Stimulated activated CD4-positive, alpha-beta T cell treated with anti-CD3 and anti-CD28 coated beads, Interleukin-15, amount 100 ng/mL, for 24 hours (primary cell): Measurements from ENCODE around the gene SCN7A.
"Not testable (repeated sequence)": the region's sequence is repeated elsewhere in the genome, so short reads cannot be mapped to it uniquely, and the experiment has no call there.

Experiments used
- DNase-seq: peaks from one replicate; pipeline ENCODE4 v3.0.0-alpha.2; 2020

Gene SCN7A

DNA sequence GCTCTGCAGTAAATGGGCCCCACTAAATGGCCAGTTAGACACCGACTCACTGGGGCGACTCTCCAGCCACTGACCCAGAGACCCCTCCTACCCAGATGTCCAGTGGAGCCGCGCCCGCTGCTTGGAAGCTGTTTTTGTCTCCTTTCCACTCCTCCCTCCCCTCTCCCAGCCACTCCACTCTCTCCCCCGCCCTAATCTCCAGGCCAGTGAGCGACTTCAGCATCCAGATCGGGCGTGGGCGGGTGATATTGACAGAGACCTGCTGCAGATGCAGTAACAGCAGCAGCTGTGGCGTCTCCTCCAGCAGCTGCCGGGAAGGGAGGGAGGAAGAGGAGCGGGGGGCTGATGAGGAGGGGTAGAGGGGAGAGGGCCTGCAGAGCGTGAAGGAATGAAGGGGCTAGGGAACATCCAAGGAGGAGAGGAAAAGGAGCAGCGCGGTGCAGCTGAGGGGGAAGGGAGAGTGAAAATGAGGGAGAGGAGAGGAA, at the start of gene SCN7A:
Gene SCN7A, minus strand, starts transcription at position 110 of the 485 bp plus-strand sequence. CDS start 16,553 bp downstream, outside the sequence.
- DNase-seq, result no peak

GRCh38 chr2:166539340-166540162, 45.5 kb upstream of the SCN7A start:
- peak; percentile 4 for DNase-seq

DNA sequence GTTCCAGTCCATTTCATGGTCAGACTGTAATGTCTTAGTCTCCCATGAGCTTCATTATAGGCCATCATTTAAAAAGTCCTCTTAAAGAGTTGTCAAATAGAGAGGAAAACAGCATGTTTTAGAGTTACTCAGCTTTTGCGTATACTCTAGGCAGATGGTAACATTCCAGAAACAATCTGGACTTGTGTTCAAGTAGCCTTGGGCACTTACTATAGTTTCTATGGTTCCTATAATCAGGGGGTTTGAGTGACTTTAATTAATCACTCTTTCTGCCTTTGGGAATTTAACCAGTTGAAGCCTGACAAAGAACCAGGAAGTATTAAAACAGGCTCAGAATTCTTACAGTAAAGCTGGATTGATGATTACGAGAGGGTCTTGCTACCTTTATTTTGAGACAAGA, 42.1 kb upstream of the SCN7A start:
- DNase-seq, result no peak

DNA sequence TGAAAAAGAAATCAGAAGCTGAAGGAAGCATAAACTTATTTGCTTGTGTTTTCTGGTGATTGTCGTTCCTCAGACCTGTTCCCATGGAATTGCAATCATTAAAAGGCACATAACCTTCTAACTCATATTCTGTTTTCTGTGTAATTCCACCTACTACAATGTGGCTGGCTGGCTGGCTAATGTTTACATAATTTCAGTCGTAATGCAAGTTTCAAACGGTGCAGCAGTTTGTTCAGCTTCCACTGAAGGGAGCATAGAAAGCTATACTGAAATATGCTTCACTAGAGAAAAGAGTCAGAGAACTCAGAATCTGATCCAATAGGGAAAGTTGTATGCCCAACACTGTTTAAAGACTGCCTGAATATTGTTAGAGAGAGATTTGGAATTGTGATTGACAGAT, 27.1 kb upstream of the SCN7A start:
- DNase-seq, result no peak

DNA sequence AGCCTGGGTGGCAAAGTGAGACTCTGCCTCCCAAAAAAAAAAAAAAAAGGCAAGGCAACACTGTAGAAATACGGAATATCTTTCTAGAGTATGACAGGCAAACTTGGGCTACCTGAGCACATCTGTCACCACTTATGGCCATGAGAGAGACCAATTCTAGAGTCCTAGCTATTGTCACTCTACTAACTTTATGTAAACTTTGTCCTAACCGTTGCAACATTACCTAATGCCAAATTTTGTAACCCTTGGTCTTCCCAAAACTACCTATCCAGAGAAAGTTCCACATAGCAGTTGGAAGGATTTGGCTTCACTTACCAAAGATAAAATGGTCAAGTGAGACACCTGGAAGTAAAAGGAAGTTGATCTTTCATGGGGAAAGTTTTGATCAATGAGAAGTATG, 26.6 kb upstream of the SCN7A start:
- DNase-seq, result no peak

GRCh38 chr2:166519391-166519962, 25.4 kb upstream of the SCN7A start:
- DNase-seq, result no peak

DNA sequence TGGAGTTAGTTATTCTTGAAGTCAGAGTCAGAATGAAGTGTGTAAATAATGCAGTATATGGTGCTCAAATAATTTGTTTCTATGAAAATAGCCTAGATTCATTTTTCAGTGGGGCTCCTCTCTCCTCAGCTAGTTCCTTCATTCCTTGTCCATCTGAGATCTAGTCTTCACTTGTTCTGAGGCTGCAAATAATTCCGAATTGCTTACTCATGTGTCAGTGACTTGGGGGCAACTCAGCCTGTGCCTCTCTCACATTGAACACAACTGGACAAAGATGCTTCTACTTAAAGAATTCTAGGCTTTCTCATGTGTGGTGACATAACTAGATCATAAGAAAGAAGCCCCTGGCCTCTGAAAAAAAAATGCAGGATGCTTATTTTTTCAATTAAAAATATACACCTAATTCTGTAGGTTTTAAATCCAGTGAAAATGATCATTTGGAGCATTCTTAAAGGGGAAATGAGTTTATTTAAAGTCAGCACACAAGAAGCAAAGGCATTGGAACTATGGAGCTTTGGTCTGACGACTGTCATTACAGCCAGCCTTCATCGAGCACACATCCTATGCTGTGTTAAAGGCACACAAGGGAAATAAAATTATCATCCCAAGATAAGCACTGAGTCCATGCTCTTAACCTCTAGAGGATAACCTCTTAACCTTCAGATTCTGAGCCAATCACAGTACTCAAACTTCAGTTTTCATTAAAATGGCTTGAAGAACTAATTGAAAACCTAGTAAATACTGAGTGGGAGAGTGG, 24.8 kb upstream of the SCN7A start:
- DNase-seq, result no peak

DNA sequence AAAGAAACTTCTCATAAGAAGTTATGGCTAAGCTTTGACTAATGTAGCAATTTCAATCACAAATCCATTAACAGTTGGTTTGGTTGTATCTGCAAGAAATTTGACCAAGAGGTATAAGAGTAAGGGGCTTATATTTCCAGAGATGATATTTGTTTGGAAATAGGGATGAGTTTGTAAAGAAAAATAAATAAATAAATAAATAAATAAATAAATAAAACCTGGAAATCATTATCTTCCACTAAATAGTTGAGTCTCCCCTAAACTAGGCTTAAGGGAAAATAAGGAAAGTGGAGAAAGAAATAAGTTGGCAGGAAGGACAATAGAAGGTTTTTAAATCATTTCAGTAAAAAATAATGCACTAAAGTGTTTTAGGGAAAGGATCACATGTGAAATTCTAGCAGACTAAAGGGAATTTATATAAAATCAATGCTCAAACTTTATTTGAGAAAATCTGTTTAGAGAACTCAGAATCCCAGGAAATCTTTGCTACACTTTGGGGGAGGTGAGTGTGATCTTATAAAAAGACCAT, 23.5 kb upstream of the SCN7A start:
- no peak for DNase-seq

DNA sequence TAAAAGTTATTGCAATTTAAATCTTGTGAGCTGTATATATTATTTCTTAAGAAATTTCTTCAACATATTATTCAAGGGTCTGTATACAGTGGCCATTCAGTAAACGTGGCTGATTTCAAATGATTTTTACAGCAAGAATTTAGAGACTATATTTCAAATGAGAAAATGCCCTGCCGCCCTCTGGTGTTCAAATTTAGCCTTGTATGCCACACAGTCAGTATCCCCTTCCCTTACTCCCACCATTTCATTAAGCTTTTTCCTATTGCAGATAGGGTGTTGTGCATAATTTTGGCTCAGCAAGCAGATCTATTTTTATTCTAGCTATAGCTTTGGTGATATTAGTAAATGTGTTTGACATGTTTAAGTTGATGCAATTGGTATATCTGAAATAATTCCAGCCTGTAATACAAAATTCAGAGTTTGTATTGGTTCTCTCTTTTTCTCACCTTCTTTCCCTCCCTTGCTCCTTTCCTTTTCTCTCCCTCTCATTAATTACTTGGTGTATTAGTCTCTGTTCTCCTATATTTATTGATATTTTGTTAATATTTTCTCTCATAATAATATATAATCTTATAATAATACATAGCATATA, 22.8 kb upstream of the SCN7A start:
- DNase-seq, result no peak

DNA sequence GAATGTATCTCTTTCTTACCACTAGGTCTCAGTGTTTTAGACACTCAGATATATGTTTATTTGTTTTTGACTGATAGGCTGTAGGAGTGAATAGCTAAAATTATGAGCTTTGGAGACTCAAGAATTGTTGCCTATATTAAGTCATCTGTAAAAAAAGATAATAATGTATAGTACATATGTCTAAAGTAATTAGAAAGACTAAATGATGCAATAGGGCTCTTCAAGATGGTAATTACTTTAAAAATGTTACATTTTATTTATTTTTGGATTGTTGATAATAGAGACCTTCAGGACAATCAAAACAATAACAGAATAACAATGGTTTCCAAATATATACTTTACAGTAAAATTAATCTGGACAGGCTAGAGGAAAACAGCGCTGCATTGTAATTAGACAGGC, 19.9 kb upstream of the SCN7A start:
- DNase-seq, result no peak

DNA sequence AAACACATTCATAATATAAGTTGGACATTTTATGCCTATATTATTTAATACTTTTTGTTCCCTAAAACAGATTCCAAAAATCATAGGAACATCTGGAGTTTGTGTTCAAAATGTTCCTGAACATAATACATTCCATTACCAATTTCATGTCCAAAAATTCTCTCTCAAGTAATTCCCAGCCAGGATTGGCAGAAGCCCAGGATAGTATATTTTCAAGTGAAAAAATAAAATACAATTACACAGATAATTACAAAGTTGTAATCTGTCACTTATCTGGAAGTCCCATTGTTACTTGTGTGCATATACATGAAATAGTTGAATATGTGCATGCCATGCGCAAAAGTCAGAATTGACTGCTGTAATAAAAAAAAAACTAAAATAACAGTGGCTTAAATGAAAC, 5.2 kb upstream of the SCN7A start:
- DNase-seq, result no peak

DNA sequence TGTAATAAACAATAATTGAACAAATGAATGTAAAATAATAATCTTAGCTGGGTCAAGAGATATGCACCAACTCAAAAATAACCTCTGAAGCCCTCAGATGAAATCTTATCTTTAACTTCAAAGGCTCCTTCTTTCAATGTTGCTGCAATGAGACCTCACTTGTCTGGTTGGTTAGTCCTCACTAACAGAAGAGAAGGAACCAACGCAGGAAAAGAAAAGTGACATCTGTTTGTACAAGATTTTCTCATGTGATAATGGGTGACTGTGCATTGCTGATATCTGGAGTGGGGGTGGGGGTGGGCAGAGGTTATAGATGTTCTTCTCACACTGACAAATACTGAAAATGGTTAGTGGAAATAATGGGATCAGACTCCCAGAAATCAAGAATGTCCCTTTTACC, 2.6 kb downstream of the SCN7A start:
- no peak for DNase-seq

DNA sequence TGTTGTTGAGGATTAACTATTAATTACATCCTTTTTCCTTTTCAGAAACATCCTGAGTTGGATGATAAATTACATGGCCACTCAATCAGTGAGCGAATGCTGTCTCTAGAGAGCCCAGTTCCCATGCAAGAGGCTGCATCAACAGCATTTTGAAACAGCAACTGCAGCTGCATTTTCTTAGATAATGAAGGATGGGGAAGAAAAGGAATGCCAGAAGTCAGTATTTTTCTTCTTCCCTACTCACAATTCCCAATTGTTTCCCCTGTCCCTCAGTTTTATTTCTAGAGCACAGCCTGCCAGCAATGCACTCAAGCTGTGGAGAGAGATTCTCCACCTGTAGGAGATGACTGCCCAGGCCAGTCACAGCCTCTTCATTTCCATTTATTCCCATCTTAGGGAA, 6.9 kb downstream of the SCN7A start:
- no peak for DNase-seq

GRCh38 chr2:166485558-166486178, 8.4 kb downstream of the SCN7A start:
- DNase-seq, result no peak

- no peak for DNase-seq
These were observed 21.7 kb downstream of the SCN7A start for GRCh38 chr2:166472332-166472731.

- DNase-seq, result no peak
These were observed 25.7 kb downstream of the SCN7A start for GRCh38 chr2:166468124-166469024.

GRCh38 chr2:166464187-166464586, 29.9 kb downstream of the SCN7A start:
- no peak for DNase-seq

- DNase-seq, result no peak
These were observed 30.4 kb downstream of the SCN7A start for GRCh38 chr2:166463640-166464039.

- DNase-seq, result no peak
These were observed 35.4 kb downstream of the SCN7A start for GRCh38 chr2:166458674-166459073.

GRCh38 chr2:166455823-166456222, 38.2 kb downstream of the SCN7A start:
- DNase-seq, result not testable (repeated sequence)

GRCh38 chr2:166454006-166454595, 39.9 kb downstream of the SCN7A start:
- no peak for DNase-seq
